Lower lobe of right lung (tissue), 2 donors: Measurements from ENCODE around the gene HAUS7. TPM values are rescaled to one million over a fixed set of nuclear protein-coding genes. Genes with fewer than 3 reads are reported as not detected.

ENCODE experiments used
- ATAC-seq, 2 donors: fragments of 200-7000 bp; cut with Tn5 transposase; one replicate each; pipeline ENCODE4 v1.9.1; 2020 to 2022; ENCODE audit warnings: mild to moderate bottlenecking in 2 of 2, moderate library complexity in 2 of 2
- DNase-seq: peaks from one replicate; pipeline ENCODE4 v3.0.0-alpha.2; 2020
- H3K27ac ChIP-seq: fragments of 200-600 bp; one replicate; pipeline ENCODE4 v1.8.0; 2022
- H3K27me3 ChIP-seq: fragments of 200-600 bp; one replicate; pipeline ENCODE4 v1.8.0; 2022; ENCODE audit warnings: low read depth
- H3K36me3 ChIP-seq: fragments of 200-600 bp; one replicate; pipeline ENCODE4 v1.8.0; 2022; ENCODE audit warnings: mild to moderate bottlenecking
- H3K4me1 ChIP-seq: fragments of 200-600 bp; one replicate; pipeline ENCODE4 v1.8.0; 2022
- H3K4me3 ChIP-seq: fragments of 200-600 bp; one replicate; pipeline ENCODE4 v1.8.0; 2022; ENCODE audit warnings: mild to moderate bottlenecking
- H3K9me3 ChIP-seq: fragments of 200-600 bp; one replicate; pipeline ENCODE4 v1.8.0; 2022
- CTCF ChIP-seq: fragments of 200-600 bp; IDR thresholded peaks from one replicate; pipeline ENCODE4 v1.8.0; 2022; ENCODE audit warnings: antibody characterized with exemption, mild to moderate bottlenecking
- intact Hi-C: fragments of 100-400 bp; cut with DNase I; formaldehyde crosslinking; loops from one replicate; pipeline ENCODE4 v1.11.0; 2022
- total RNA-seq: library from RNA; stranded (reverse); fragmentation: NEBNext Ultra II Directional; extraction: Animal tissue kit (Norgen Biotek cat#: 25700); gene quantifications from one replicate; pipeline ENCODE4 v1.2.1, GENCODE V29; 2021
- donor health status: DM: no; HTN: yes; CAD: no; lungs with severe emphysema.

HAUS7 gene
- total RNA-seq, 1 donor from 2014 or later: 22.7 TPM

GRCh38 chrX:153438532-153438931, 31.8 kb downstream of the HAUS7 start:
- intact Hi-C loops: no loop called here
- no peak for TF ChIP-seq CTCF
- no peaks in the 10 kb centered on the region for H3K27me3 ChIP-seq
- H3K4me3 ChIP-seq: no peak overlapping the region
- no peak overlapping the region for H3K27ac ChIP-seq
- H3K9me3 ChIP-seq: no peaks in the 10 kb centered on the region
- DNase-seq (no peak), ATAC-seq (no peak)
- H3K4me1 ChIP-seq: no peaks in the 10 kb centered on the region
- no peaks in the 10 kb centered on the region for H3K36me3 ChIP-seq

GRCh38 chrX:153435845-153436244, 34.5 kb downstream of the HAUS7 start:
- TF ChIP-seq CTCF: no peak
- intact Hi-C loops: no loop called here
- Histone ChIP-seq H3K36me3 (no peaks in the 10 kb centered on the region), H3K4me3 (no peak overlapping the region), H3K9me3 (no peaks in the 10 kb centered on the region), H3K27me3 (no peaks in the 10 kb centered on the region), H3K27ac (no peak overlapping the region), H3K4me1 (no peaks in the 10 kb centered on the region)
- DNase-seq (no peak), ATAC-seq (no peak)

- Histone ChIP-seq H3K4me3 (no peak overlapping the region), H3K9me3 (no peaks in the 10 kb centered on the region), H3K27me3 (no peaks in the 10 kb centered on the region), H3K27ac (no peak overlapping the region), H3K36me3 (no peaks in the 10 kb centered on the region), H3K4me1 (no peaks in the 10 kb centered on the region)
- intact Hi-C loops: no loop called here
- no peak for TF ChIP-seq CTCF
- no peak for ATAC-seq
- DNase-seq: no peak
Observed at GRCh38 chrX:153434801-153435200, 35.6 kb downstream of the HAUS7 start.

- Histone ChIP-seq H3K9me3 (no peaks in the 10 kb centered on the region), H3K27me3 (no peaks in the 10 kb centered on the region), H3K36me3 (no peaks in the 10 kb centered on the region), H3K4me3 (no peak overlapping the region), H3K27ac (no peak overlapping the region), H3K4me1 (no peaks in the 10 kb centered on the region)
- ATAC-seq (no peak), DNase-seq (no peak)
- no peak for TF ChIP-seq CTCF
- intact Hi-C loops: no loop called here
Observed at GRCh38 chrX:153433781-153434285, 36.5 kb downstream of the HAUS7 start.

- Histone ChIP-seq H3K4me3 (no peak overlapping the region), H3K36me3 (no peaks in the 10 kb centered on the region), H3K27ac (no peak overlapping the region), H3K4me1 (no peaks in the 10 kb centered on the region), H3K9me3 (no peaks in the 10 kb centered on the region), H3K27me3 (no peaks in the 10 kb centered on the region)
- no peak for TF ChIP-seq CTCF
- DNase-seq: no peak
- no peak for ATAC-seq
- intact Hi-C loops: no loop called here
Observed at GRCh38 chrX:153433161-153433680, 37.2 kb downstream of the HAUS7 start.
